OCI-LY1 (cell line): Measurements from ENCODE around the gene B4GALT6.

Experiments used
- H2AFZ ChIP-seq: fragments of 200-600 bp; sonication (generic), shearing (Covaris generic); 2 replicates; pipeline ENCODE4 v1.6.0; 2014; ENCODE audit warnings: antibody characterized with exemption, mild to moderate bottlenecking, low read length
- H3F3A ChIP-seq: fragments of 200-600 bp; sonication (generic), shearing (Covaris generic); 2 replicates; pipeline ENCODE4 v1.6.0; 2014; ENCODE audit warnings: mild to moderate bottlenecking, antibody characterized with exemption, low read length, moderate library complexity; ENCODE audit not compliant: insufficient read depth
- H3K27ac ChIP-seq: fragments of 200-600 bp; sonication (generic); 2 replicates; pipeline ENCODE4 v1.5.1; 2014; ENCODE audit warnings: low read length, mixed run types, mild to moderate bottlenecking, low read depth; ENCODE audit not compliant: poor library complexity, severe bottlenecking
- H3K27me3 ChIP-seq: fragments of 200-600 bp; sonication (generic); 2 replicates; pipeline ENCODE4 v1.6.0; 2014; ENCODE audit warnings: antibody characterized with exemption, mild to moderate bottlenecking, low read length, moderate library complexity; ENCODE audit not compliant: insufficient read depth
- H3K36me3 ChIP-seq: fragments of 200-600 bp; sonication (generic); 2 replicates; pipeline ENCODE4 v1.6.1; 2014; ENCODE audit warnings: mild to moderate bottlenecking, antibody characterized with exemption, low read length, moderate library complexity, mixed read lengths; ENCODE audit not compliant: insufficient read depth
- H3K4me1 ChIP-seq: fragments of 200-600 bp; sonication (generic); 2 replicates; pipeline ENCODE4 v1.5.1; 2014; ENCODE audit warnings: mild to moderate bottlenecking, low read length, moderate library complexity; ENCODE audit not compliant: insufficient read depth, severe bottlenecking
- H3K4me2 ChIP-seq: fragments of 200-600 bp; sonication (generic), shearing (Covaris generic); 2 replicates; pipeline ENCODE4 v1.6.1; 2014; ENCODE audit warnings: low read length
- H3K4me3 ChIP-seq: fragments of 200-600 bp; sonication (generic); 2 replicates; pipeline ENCODE4 v1.5.1; 2014; ENCODE audit warnings: low read length, low read depth, mild to moderate bottlenecking, mixed read lengths; ENCODE audit not compliant: poor library complexity, severe bottlenecking
- H3K79me2 ChIP-seq: fragments of 200-600 bp; shearing (Covaris generic); 2 replicates; pipeline ENCODE4 v1.6.1; 2016; ENCODE audit warnings: mixed run types, low read length, mixed read lengths; ENCODE audit not compliant: insufficient read depth
- H3K9ac ChIP-seq: fragments of 200-600 bp; sonication (generic), shearing (Covaris generic); 2 replicates; pipeline ENCODE4 v1.6.1; 2014; ENCODE audit warnings: mild to moderate bottlenecking, low read length, mixed read lengths
- H3K9me2 ChIP-seq: fragments of 200-600 bp; sonication (generic), shearing (Covaris generic); 2 replicates; pipeline ENCODE4 v1.6.1; 2014; ENCODE audit warnings: low read depth, mild to moderate bottlenecking, low read length, mixed read lengths
- H3K9me3 ChIP-seq: fragments of 200-600 bp; shearing (Covaris generic); 2 replicates; pipeline ENCODE4 v1.6.1; 2014; ENCODE audit warnings: low read length, mixed read lengths
- H4K20me1 ChIP-seq: fragments of 200-600 bp; sonication (generic), shearing (Covaris generic); 2 replicates; pipeline ENCODE4 v1.6.0; 2016; ENCODE audit warnings: mild to moderate bottlenecking, low read length; ENCODE audit not compliant: insufficient read depth
- CTCF ChIP-seq: fragments of 200-600 bp; sonication (generic), shearing (Covaris generic); IDR thresholded peaks from 2 replicates; pipeline ENCODE4 v1.5.1; 2017; ENCODE audit warnings: mild to moderate bottlenecking, antibody characterized with exemption, low read length, moderate library complexity, mixed read lengths
- EZH2 ChIP-seq: fragments of 200-600 bp; sonication (generic), shearing (Covaris generic); IDR thresholded peaks from 2 replicates; pipeline ENCODE4 v1.8.0; 2017; ENCODE audit warnings: borderline replicate concordance, mixed run types, mild to moderate bottlenecking, antibody characterized with exemption, low read length, moderate library complexity, mixed read lengths

B4GALT6 gene

GRCh38 chr18:31636387-31636786, 48.0 kb downstream of the B4GALT6 start:
- Histone ChIP-seq H2AFZ (no peak overlapping the region), H3F3A (no peaks in the 10 kb centered on the region), H3K9ac (no peak overlapping the region), H3K9me3 (no peaks in the 10 kb centered on the region), H3K4me2 (no peak overlapping the region), H3K27me3 (no peaks in the 10 kb centered on the region), H3K27ac (no peak overlapping the region), H3K4me1 (no peaks in the 10 kb centered on the region), H3K9me2 (no peaks in the 10 kb centered on the region), H3K36me3 (no peaks in the 10 kb centered on the region), H3K79me2 (no peaks in the 10 kb centered on the region), H3K4me3 (no peak overlapping the region), H4K20me1 (no peaks in the 10 kb centered on the region)
- no peak for TF ChIP-seq EZH2
- no peak for TF ChIP-seq CTCF

GRCh38 chr18:31634331-31634713, 50.1 kb downstream of the B4GALT6 start:
- Histone ChIP-seq H3K4me1 (peaks cover 4% of the 10 kb centered on the region), H3K9me2 (no peaks in the 10 kb centered on the region), H3K9ac (no peak overlapping the region), H2AFZ (no peak overlapping the region), H3K9me3 (no peaks in the 10 kb centered on the region), H3K4me2 (no peak overlapping the region), H3K79me2 (no peaks in the 10 kb centered on the region), H3K27ac (no peak overlapping the region), H3K4me3 (no peak overlapping the region), H3F3A (no peaks in the 10 kb centered on the region), H3K36me3 (no peaks in the 10 kb centered on the region), H3K27me3 (no peaks in the 10 kb centered on the region), H4K20me1 (no peaks in the 10 kb centered on the region)
- TF ChIP-seq EZH2 (no peak), CTCF (no peak)

DNA sequence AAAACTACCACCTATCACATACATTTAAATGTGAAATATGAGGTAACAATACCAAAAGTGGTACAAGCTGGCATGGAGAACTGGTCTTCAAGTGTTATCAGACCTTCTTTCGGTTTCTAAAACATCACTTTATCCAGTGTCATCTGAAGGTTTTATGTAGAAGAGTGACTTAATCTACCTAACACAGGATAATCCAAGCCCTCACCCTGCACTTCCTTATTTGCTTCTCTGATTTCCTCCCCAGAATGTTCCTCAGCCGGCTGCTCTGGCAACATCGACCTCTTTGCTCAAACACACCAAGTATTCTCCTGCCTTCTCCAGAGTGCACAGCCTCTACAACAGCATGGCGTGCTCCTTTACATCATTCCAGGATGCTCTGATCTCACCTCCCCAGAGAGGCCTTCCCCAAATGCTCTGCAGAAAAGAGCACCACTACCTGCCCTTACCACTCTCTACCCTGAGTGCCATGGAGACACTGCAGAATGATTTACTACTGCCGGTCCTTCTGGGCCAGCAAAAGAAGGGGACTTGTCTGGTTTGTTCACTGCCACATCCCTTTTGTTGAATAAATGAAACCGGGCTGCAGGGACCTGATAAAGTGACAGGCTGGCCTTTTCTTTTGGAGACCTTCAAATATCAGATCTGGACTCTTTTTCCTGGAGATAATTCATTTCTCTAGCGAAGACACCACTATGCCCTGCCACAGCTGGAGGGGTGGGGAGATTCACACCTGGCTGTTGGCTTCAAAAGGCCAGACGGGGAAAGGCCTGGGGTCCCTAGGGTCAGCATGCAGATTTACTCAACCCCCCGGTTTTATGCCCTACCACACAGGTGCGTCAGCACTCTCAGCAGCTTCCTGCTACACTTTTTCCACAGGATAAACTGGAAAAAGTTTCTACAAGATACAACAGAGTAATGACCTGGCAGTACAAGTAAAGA, 50.7 kb downstream of the B4GALT6 start:
- Histone ChIP-seq H3K36me3 (no peaks in the 10 kb centered on the region), H3K79me2 (no peaks in the 10 kb centered on the region), H3K27me3 (no peaks in the 10 kb centered on the region), H3K9me3 (no peaks in the 10 kb centered on the region), H3K4me2 (no peak overlapping the region), H3K27ac (no peak overlapping the region), H2AFZ (no peak overlapping the region), H3K4me1 (peaks cover 4% of the 10 kb centered on the region), H3F3A (no peaks in the 10 kb centered on the region), H3K9ac (no peak overlapping the region), H3K9me2 (no peaks in the 10 kb centered on the region), H4K20me1 (no peaks in the 10 kb centered on the region), H3K4me3 (no peak overlapping the region)
- no peak for TF ChIP-seq CTCF
- TF ChIP-seq EZH2, result no peak
